Neutrophil (primary cell): ENCODE data around the gene ACKR2.

Experiments used
- H3K27ac ChIP-seq: fragments of 200-600 bp; sonication (generic); 2 replicates; pipeline ENCODE4 v1.5.1; 2016; ENCODE audit warnings: mild to moderate bottlenecking, moderate library complexity
- H3K27me3 ChIP-seq: fragments of 200-600 bp; sonication (generic); 2 replicates; pipeline ENCODE4 v1.6.0; 2016; ENCODE audit warnings: mild to moderate bottlenecking
- H3K36me3 ChIP-seq: fragments of 200-600 bp; sonication (generic); 2 replicates; pipeline ENCODE4 v1.5.1; 2017
- H3K4me1 ChIP-seq, 2 experiments: fragments of 200-600 bp in 1 of 2; sonication (generic) in 1 of 2; 1 replicate in 1 of 2; 2 replicates in 1 of 2; pipeline versions ENCODE4 v1.5.1 to v1.6.1; 2013 to 2016; ENCODE audit warnings: low read depth in 1 of 2, low read length in 1 of 2, mild to moderate bottlenecking in 1 of 2, moderate library complexity in 1 of 2; ENCODE audit not compliant: control insufficient read depth in 1 of 2, insufficient read depth in 1 of 2
- H3K4me3 ChIP-seq, 2 experiments: fragments of 200-600 bp in 1 of 2; sonication (generic) in 1 of 2; 1 replicate in 1 of 2; 2 replicates in 1 of 2; pipeline ENCODE4 v1.5.1; 2013 to 2016; ENCODE audit warnings: low read depth in 1 of 2, low read length in 1 of 2, mild to moderate bottlenecking in 1 of 2, moderate library complexity in 1 of 2
- H3K9me3 ChIP-seq: fragments of 200-600 bp; sonication (generic); 2 replicates; pipeline ENCODE4 v1.5.1; 2016
- TF ChIP-seq, protein P1 (sequence below): fragments of 200-600 bp; sonication (generic); IDR thresholded peaks from 2 replicates; pipeline ENCODE4 v1.5.1; 2016; ENCODE audit warnings: antibody characterized with exemption

The ACKR2 gene, protein sequence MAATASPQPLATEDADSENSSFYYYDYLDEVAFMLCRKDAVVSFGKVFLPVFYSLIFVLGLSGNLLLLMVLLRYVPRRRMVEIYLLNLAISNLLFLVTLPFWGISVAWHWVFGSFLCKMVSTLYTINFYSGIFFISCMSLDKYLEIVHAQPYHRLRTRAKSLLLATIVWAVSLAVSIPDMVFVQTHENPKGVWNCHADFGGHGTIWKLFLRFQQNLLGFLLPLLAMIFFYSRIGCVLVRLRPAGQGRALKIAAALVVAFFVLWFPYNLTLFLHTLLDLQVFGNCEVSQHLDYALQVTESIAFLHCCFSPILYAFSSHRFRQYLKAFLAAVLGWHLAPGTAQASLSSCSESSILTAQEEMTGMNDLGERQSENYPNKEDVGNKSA

DNA sequence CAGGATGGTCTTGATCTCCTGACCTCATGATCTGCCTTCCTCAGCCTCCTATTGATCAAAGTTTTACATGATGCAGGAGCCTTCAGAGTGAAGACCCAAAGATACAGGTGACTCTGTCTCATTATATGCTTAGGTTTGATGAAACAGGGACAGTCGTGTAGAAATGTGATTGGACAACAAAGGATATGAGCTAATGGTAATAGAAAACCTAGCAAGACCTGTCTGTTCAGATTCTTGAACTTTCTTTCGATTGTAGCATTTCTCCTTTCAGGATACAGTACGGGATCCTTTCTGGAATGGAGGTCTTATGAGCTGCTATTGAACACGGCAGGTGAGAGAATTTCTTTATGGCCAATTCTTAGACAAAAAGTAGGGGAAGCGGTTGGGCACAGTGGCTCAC is at the start of gene ACKR2:
Gene ACKR2, plus strand, starts transcription at position 244 of the 400 bp plus-strand sequence. CDS start 55,058 bp downstream, outside the sequence.
- Histone ChIP-seq H3K4me3 (no peak within 1 kb of the TSS), H3K27me3 (peaks cover 40% of the 10 kb centered on the region), H3K4me1 (peaks cover 11 to 16% of the 10 kb centered on the region in 2 experiments), H3K27ac (no peak within 1 kb of the TSS), H3K9me3 (no peaks in the 10 kb centered on the region), H3K36me3 (no peaks in the 10 kb centered on the region)
- TF ChIP-seq, protein P1, sequence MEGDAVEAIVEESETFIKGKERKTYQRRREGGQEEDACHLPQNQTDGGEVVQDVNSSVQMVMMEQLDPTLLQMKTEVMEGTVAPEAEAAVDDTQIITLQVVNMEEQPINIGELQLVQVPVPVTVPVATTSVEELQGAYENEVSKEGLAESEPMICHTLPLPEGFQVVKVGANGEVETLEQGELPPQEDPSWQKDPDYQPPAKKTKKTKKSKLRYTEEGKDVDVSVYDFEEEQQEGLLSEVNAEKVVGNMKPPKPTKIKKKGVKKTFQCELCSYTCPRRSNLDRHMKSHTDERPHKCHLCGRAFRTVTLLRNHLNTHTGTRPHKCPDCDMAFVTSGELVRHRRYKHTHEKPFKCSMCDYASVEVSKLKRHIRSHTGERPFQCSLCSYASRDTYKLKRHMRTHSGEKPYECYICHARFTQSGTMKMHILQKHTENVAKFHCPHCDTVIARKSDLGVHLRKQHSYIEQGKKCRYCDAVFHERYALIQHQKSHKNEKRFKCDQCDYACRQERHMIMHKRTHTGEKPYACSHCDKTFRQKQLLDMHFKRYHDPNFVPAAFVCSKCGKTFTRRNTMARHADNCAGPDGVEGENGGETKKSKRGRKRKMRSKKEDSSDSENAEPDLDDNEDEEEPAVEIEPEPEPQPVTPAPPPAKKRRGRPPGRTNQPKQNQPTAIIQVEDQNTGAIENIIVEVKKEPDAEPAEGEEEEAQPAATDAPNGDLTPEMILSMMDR, result no peak

DNA sequence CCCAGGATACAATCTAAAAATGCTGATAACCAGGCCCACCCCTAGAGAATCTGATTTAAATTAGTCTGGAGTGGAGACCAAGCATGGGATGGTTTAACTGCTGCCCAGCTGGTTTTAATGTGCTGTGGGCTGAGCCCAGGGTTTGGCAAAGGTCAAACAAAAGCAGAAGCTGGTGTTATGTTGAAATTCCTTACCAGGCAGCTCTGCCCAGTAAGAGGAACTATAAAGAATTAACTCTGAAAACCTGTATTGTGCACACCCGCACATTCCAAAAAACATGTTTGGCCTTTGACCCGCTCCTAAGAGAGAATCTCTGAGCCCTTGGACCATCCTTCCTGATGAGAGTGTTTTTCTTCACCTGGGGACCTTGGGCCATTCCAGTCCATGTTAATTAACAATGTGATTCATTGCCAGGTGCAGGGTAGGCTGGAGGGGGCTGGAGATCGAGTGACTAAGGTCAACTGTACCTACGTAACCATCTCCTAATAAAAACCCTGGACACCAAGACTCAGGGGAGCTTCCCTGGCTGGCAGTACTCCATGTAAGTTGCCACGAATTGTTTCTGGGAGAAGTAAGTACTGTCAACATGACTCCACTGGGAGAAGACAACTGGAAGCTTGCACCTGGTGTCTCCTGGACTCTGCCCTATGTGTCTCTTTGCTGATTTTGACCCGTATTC is 47.1 kb upstream of the ACKR2 start:
- peaks cover 32 to 51% of the 10 kb centered on the region in 2 experiments for H3K4me1 ChIP-seq
- no peaks in the 10 kb centered on the region for H3K36me3 ChIP-seq
- H3K9me3 ChIP-seq, result no peaks in the 10 kb centered on the region
- H3K27me3 ChIP-seq, result no peaks in the 10 kb centered on the region
- peak overlapping the region; percentile 91 for H3K27ac ChIP-seq
- H3K4me3 ChIP-seq, result peak overlapping the region in 1 of 2 experiments; percentile 14
- TF ChIP-seq, protein P1, result peak; percentile 24

DNA sequence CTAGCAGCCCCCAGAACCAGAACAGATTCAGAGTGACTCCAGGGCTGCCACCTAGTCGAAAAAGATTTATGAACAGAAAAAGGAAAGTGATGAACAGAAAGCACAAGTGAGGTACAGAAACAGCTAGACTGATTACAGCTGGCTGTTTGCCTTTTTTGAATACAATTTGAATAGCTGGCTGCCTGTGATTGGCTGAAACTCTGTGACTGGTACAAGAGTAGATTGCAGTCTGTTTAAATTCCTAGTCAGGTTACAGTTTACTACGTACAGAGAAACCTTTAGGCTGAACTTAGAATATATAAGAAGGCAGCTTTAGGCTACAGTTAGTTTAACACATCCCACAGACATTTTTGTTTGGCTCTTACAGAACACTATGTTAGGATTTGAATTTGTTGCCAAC is 46.2 kb upstream of the ACKR2 start:
- Histone ChIP-seq H3K36me3 (no peaks in the 10 kb centered on the region), H3K9me3 (no peaks in the 10 kb centered on the region), H3K4me1 (peaks cover 32 to 51% of the 10 kb centered on the region in 2 experiments), H3K27me3 (no peaks in the 10 kb centered on the region), H3K4me3 (no peak overlapping the region), H3K27ac (peak overlapping the region; percentile 91)
- TF ChIP-seq, protein P1, result no peak

DNA sequence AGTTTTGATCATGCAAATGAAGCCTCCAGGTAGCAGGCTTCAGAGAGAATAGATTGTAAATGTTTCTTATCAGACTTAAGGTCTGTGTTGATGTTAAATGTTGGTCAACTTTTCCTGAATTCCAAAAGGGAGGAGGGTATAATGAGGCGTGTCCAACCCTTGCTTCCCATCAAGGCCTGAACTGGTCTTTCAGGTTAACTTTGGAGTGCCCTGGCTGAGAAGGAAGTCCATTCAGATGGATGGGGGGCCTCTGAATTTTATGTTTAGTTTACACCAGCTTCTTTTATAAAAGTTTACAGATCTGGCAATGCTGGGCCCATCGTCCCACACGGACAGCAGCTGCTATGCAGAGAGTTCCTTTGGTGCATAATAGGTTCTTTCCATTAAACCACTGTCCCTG is 45.1 kb upstream of the ACKR2 start:
- TF ChIP-seq, protein P1, result no peak
- H3K36me3 ChIP-seq, result no peaks in the 10 kb centered on the region
- H3K4me1 ChIP-seq, result peaks cover 32 to 51% of the 10 kb centered on the region in 2 experiments
- no peaks in the 10 kb centered on the region for H3K9me3 ChIP-seq
- H3K4me3 ChIP-seq, result no peak overlapping the region
- H3K27me3 ChIP-seq, result no peaks in the 10 kb centered on the region
- no peak overlapping the region for H3K27ac ChIP-seq

DNA sequence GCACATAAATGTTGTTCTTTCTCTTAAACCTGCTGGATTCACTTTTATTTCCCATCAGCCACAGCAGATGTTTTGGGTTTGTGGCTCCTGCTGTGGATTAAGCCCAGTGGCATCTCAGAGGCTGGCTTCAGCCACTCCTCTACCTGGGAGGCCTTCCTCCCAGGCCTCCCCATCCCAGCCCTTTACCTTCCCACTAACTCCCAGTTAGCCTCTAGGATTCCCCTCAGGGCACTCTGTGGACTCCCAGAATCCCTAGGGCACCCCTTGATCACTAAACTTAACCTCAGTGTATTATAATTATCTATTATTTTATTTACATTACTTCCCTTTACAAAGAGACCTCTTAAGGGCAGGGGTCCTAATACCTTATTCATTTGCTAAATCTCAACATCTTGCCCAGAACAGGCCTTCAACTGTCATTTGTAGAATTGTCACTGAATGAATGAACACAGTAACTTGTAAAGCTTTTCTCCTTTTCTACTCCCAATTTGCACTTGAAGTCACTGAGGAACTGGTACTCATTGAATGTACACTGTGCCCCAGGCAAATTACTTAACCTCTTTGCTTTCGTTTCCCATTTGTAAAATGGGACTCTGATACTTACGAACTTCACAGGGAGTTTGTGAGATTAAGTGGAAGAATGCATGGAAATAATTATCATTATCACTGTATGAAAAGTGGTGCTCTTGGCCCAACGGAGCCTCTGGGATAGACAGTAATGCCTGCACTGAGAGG is 44.5 kb upstream of the ACKR2 start:
- no peak overlapping the region for H3K4me3 ChIP-seq
- TF ChIP-seq, protein P1, result no peak
- H3K4me1 ChIP-seq, result peaks cover 32 to 49% of the 10 kb centered on the region in 2 experiments
- H3K27ac ChIP-seq, result no peak overlapping the region
- H3K27me3 ChIP-seq, result no peaks in the 10 kb centered on the region
- H3K9me3 ChIP-seq, result no peaks in the 10 kb centered on the region
- no peaks in the 10 kb centered on the region for H3K36me3 ChIP-seq
